ENCODE results near the gene FOXE1. TPM values are rescaled to one million over a fixed set of nuclear protein-coding genes. Genes with fewer than 3 reads are reported as not detected.

Gene FOXE1
- total and polyA plus RNA-seq, 7 experiments from 2014 or later, result 0.05 TPM; not detected in 6

DNA sequence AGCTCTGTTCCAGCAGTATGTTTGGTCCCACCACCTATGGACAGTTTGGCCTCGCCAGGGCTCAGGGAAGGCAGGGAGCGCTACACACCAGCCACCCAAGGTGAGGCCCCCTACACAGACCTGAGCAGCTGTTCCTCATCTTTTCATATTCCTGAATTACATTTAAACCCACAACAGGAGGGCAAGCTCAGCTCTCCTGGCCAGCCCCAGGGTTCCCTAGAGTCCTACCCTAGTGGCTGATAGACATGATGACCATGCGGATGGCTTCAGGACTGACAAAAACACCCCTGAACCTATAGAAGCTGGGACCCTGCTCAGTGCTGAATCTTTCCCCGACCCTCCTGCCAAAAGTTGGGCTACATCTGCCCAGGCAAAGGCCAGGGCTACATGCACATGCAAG, 6.7 kb upstream of the FOXE1 start:
- Histone ChIP-seq H3K4me1 (ENCODE audit: control insufficient read depth in 2 of 2, insufficient read depth in 2 of 2, low read length in 2 of 2) (peaks cover 0 to 8% of the 10 kb centered on the region in 2 donors), H3K36me3 (ENCODE audit: control insufficient read depth in 2 of 3, insufficient read depth in 3 of 3, low read length in 3 of 3) (no peaks in the 10 kb centered on the region), H3K9me3 (ENCODE audit: control insufficient read depth in 2 of 3, low read length in 3 of 3) (no peaks in the 10 kb centered on the region), H3K27ac (ENCODE audit: low read depth, low read length) (no peak overlapping the region), H3K27me3 (ENCODE audit: control insufficient read depth in 2 of 2, insufficient read depth in 2 of 2, low read length in 2 of 2) (peaks cover 4 to 25% of the 10 kb centered on the region in 2 donors), H3K4me3 (ENCODE audit: low read length) (no peak overlapping the region)
- H3K9me3 Mint-ChIP-seq, result peaks cover 0 to 15% (median 3%) of the 10 kb centered on the region in 11 donors
- POLR2A ChIA-PET, result interaction anchor here (1.9 kb wide), 1 partner anchor 11 kb away, joined by 6 read pairs; no protein-coding TSS in a partner anchor
- peaks cover 4 to 23% (median 16%) of the 10 kb centered on the region in 7 donors for H3K4me1 Mint-ChIP-seq
- no peak overlapping the region for H3K27ac Mint-ChIP-seq
- DNase-seq, result no peak
- no peak overlapping the region for H3K4me3 Mint-ChIP-seq
- peaks cover 75 to 84% (median 80%) of the 10 kb centered on the region in 5 donors for H3K27me3 Mint-ChIP-seq
- CTCF ChIA-PET, result interaction anchor here (1.5 kb wide), 1 partner anchor 55 kb away, joined by 5 read pairs; no protein-coding TSS in a partner anchor
- H3K36me3 Mint-ChIP-seq, result peaks cover 0 to 4% (median 0%) of the 10 kb centered on the region in 5 donors
- ATAC-seq, result no peak
- intact Hi-C loops (cut with micrococcal nuclease), result no loop called here

DNA sequence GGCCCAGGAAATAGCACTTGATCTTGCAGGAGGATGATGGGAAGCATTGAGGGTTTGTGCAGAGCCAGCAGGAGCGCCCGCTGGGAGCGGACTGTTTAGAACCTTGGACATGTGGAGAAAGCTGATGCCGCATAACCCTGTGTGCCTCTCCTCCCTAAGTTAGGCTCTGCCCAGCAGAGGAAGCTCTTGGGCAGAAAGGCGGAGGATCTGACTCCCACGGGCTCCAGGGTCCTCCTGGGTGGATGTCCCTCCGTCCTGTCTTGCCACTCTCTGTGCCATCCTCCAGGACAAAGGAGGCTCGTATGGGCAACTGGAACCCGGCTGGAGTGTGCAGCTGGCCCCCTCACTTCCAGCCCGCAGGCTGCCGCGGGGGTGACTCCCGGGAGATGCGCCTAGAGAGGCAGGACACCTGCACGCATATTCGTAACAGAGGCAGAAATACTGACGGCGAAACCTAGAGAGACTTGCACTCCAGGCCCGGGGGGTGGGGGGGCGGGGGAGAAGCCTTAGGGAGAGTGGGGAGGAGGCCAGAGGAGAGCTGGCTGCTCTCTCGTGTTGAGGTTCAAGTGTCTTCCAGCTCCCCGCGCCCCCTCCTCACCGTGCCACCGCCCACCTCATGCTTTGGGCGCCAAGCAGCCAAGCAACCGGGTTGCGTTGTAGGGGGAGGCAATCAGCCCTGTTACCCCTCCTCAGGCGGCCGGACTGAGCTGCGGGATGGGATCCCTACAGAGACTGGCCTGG, 5.4 kb upstream of the FOXE1 start:
- H3K4me3 ChIP-seq (ENCODE audit: low read length), result no peak overlapping the region
- H3K4me1 ChIP-seq (ENCODE audit: control insufficient read depth in 2 of 2, insufficient read depth in 2 of 2, low read length in 2 of 2), result peaks cover 5 to 14% of the 10 kb centered on the region in 2 donors
- intact Hi-C loops (cut with micrococcal nuclease), result no loop called here
- POLR2A ChIA-PET, result interaction anchor here (1.9 kb wide), 1 partner anchor 10 kb away, joined by 6 read pairs; no protein-coding TSS in a partner anchor
- peaks cover 4 to 34% of the 10 kb centered on the region in 2 donors for H3K27me3 ChIP-seq (ENCODE audit: control insufficient read depth in 2 of 2, insufficient read depth in 2 of 2, low read length in 2 of 2)
- DNase-seq, result no peak
- H3K9me3 ChIP-seq (ENCODE audit: control insufficient read depth in 2 of 3, low read length in 3 of 3), result no peaks in the 10 kb centered on the region
- Mint-ChIP-seq H3K4me1 (peaks cover 4 to 28% (median 22%) of the 10 kb centered on the region in 7 donors), H3K4me3 (peak overlapping the region in 6 of 10 donors; percentile 29 to 81 (median 74)), H3K36me3 (peaks cover 0 to 4% (median 0%) of the 10 kb centered on the region in 5 donors), H3K27ac (peak overlapping the region in 1 of 9 donors; percentile 5), H3K27me3 (peaks cover 72 to 89% (median 78%) of the 10 kb centered on the region in 5 donors), H3K9me3 (peaks cover 0 to 18% (median 3%) of the 10 kb centered on the region in 11 donors)
- CTCF ChIA-PET, result interaction anchor here (0.6 to 1.0 kb wide), 4 partner anchors 15 to 180 kb away, joined by 3 to 6 read pairs (median 3); no protein-coding TSS in a partner anchor
- no peak for ATAC-seq
- H3K36me3 ChIP-seq (ENCODE audit: control insufficient read depth in 2 of 3, insufficient read depth in 3 of 3, low read length in 3 of 3), result no peaks in the 10 kb centered on the region
- no peak overlapping the region for H3K27ac ChIP-seq (ENCODE audit: low read depth, low read length)

DNA sequence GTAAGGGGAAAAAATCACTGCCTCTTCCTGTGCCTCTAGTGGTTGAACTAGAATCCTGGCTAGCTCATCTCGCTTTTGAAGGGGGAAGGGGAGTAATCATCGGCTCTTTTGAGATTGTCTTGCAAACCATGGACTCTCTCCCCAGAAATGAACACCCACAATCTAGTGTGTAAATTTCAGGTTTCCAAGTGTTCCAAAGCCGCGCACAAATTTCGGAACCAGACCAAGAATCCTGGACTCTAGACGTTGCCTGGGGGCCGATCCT, 4.9 kb upstream of the FOXE1 start:
- Histone ChIP-seq H3K4me3 (ENCODE audit: low read length) (no peak overlapping the region), H3K4me1 (ENCODE audit: control insufficient read depth in 2 of 2, insufficient read depth in 2 of 2, low read length in 2 of 2) (peaks cover 5 to 15% of the 10 kb centered on the region in 2 donors), H3K9me3 (ENCODE audit: control insufficient read depth in 2 of 3, low read length in 3 of 3) (no peaks in the 10 kb centered on the region), H3K27ac (ENCODE audit: low read depth, low read length) (no peak overlapping the region), H3K27me3 (ENCODE audit: control insufficient read depth in 2 of 2, insufficient read depth in 2 of 2, low read length in 2 of 2) (peaks cover 4 to 34% of the 10 kb centered on the region in 2 donors), H3K36me3 (ENCODE audit: control insufficient read depth in 2 of 3, insufficient read depth in 3 of 3, low read length in 3 of 3) (no peaks in the 10 kb centered on the region)
- DNase-seq (no peak), ATAC-seq (no peak)
- H3K4me1 Mint-ChIP-seq, result peaks cover 4 to 28% (median 22%) of the 10 kb centered on the region in 7 donors
- CTCF ChIA-PET, result no interaction called here
- intact Hi-C loops (cut with micrococcal nuclease), result no loop called here
- H3K36me3 Mint-ChIP-seq, result peaks cover 0 to 4% (median 0%) of the 10 kb centered on the region in 5 donors
- peaks cover 68 to 87% (median 73%) of the 10 kb centered on the region in 5 donors for H3K27me3 Mint-ChIP-seq
- peaks cover 0 to 16% (median 3%) of the 10 kb centered on the region in 11 donors for H3K9me3 Mint-ChIP-seq
- POLR2A ChIA-PET, result no interaction called here
- no peak overlapping the region for H3K27ac Mint-ChIP-seq
- peak overlapping the region in 8 of 10 donors; percentile 29 to 81 (median 74) for H3K4me3 Mint-ChIP-seq

DNA sequence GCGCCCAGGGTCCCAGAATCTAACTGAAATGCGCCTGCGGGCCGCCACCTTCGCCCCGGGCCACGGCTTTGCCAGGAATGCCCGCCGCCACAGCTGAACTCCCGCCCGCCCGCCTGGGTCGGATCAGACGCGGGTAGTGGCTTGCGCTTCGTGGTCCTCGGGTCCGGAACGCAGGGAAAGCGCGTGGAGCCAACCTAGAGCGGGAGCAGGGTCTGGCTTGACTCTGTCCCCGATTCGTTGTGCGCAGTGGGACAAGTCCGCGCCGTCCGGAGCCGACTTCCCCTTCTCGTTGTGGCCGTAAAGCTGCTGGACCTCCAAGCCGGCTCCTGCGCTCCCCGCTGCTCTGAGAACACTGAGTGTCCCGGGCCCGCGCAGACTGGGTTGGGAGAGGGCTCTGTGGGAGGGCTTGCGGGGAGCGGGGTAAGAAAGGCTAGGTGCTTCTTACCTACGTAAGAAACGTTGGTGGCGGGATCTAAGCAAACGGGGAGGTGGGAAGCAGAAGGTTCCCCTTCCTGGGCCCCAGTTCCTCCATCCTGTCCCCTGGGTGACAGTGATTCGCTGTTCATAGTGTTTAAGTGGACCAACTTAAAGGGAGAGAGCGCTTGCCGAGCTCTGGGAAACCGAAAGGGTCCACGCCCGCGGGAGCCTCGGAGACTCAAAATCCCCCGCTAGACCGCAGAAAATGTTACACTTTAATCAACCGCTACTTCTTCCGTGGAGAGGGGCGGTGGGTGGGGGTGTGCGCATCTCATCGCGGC, 4.4 kb upstream of the FOXE1 start:
- Histone ChIP-seq H3K36me3 (ENCODE audit: control insufficient read depth in 2 of 3, insufficient read depth in 3 of 3, low read length in 3 of 3) (no peaks in the 10 kb centered on the region), H3K27ac (ENCODE audit: low read depth, low read length) (no peak overlapping the region), H3K4me3 (ENCODE audit: low read length) (peak overlapping the region; percentile 35), H3K27me3 (ENCODE audit: control insufficient read depth in 2 of 2, insufficient read depth in 2 of 2, low read length in 2 of 2) (peaks cover 4 to 34% of the 10 kb centered on the region in 2 donors), H3K9me3 (ENCODE audit: control insufficient read depth in 2 of 3, low read length in 3 of 3) (no peaks in the 10 kb centered on the region), H3K4me1 (ENCODE audit: control insufficient read depth in 2 of 2, insufficient read depth in 2 of 2, low read length in 2 of 2) (peaks cover 5 to 16% of the 10 kb centered on the region in 2 donors)
- peak; percentile 45 for ATAC-seq
- peaks cover 0 to 16% (median 3%) of the 10 kb centered on the region in 11 donors for H3K9me3 Mint-ChIP-seq
- intact Hi-C loops (cut with micrococcal nuclease), result no loop called here
- peaks cover 4 to 28% (median 22%) of the 10 kb centered on the region in 7 donors for H3K4me1 Mint-ChIP-seq
- peaks cover 0 to 4% (median 0%) of the 10 kb centered on the region in 5 donors for H3K36me3 Mint-ChIP-seq
- peak in 2 of 9 donors; percentile 21 to 37 for DNase-seq
- peak overlapping the region in 1 of 9 donors; percentile 29 for H3K27ac Mint-ChIP-seq
- CTCF ChIA-PET, result no interaction called here
- H3K27me3 Mint-ChIP-seq, result peaks cover 63 to 85% (median 69%) of the 10 kb centered on the region in 5 donors
- peak overlapping the region; percentile 73 to 82 (median 78) for H3K4me3 Mint-ChIP-seq
- POLR2A ChIA-PET, result no interaction called here

DNA sequence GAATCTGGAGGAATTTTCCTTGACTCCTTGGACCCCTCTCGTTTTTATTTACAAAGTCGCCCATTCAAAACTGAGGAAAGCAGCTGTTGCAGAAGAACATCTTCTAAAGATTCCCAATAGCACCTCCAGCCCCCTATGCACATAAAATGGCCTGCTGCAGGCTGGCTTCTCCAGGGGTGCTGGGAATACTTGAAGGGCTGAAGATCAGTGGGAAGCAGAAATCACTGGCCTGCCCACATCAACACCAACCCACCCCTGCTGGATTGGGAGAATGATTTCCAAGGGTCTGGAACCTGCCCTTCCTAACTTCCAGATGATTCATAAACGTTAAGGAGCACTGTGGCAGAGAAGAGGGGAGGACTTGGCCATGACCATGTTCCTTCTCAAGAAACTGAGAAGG, 3.0 kb upstream of the FOXE1 start:
- Histone ChIP-seq H3K9me3 (ENCODE audit: control insufficient read depth in 2 of 3, low read length in 3 of 3) (no peaks in the 10 kb centered on the region), H3K27ac (ENCODE audit: low read depth, low read length) (no peak overlapping the region), H3K4me3 (ENCODE audit: low read length) (no peak overlapping the region), H3K27me3 (ENCODE audit: control insufficient read depth in 2 of 2, insufficient read depth in 2 of 2, low read length in 2 of 2) (peaks cover 4 to 36% of the 10 kb centered on the region in 2 donors), H3K4me1 (ENCODE audit: control insufficient read depth in 2 of 2, insufficient read depth in 2 of 2, low read length in 2 of 2) (peaks cover 5 to 16% of the 10 kb centered on the region in 2 donors), H3K36me3 (ENCODE audit: control insufficient read depth in 2 of 3, insufficient read depth in 3 of 3, low read length in 3 of 3) (no peaks in the 10 kb centered on the region)
- intact Hi-C loops (cut with micrococcal nuclease), result loop anchor here (5.0 kb wide), 3 partner anchors 48 to 153 kb away; partner anchors contain the start of gene XPA (in 1 of the 2)
- Mint-ChIP-seq H3K9me3 (peaks cover 0 to 17% (median 3%) of the 10 kb centered on the region in 11 donors), H3K4me1 (peaks cover 6 to 33% (median 22%) of the 10 kb centered on the region in 7 donors), H3K36me3 (peaks cover 0 to 4% (median 0%) of the 10 kb centered on the region in 5 donors), H3K27ac (no peak overlapping the region), H3K4me3 (peak overlapping the region in 2 of 10 donors; percentile 73 to 81), H3K27me3 (peaks cover 63 to 86% (median 71%) of the 10 kb centered on the region in 5 donors)
- no peak for DNase-seq
- ChIA-PET CTCF (no interaction called here), POLR2A (no interaction called here)
- no peak for ATAC-seq

DNA sequence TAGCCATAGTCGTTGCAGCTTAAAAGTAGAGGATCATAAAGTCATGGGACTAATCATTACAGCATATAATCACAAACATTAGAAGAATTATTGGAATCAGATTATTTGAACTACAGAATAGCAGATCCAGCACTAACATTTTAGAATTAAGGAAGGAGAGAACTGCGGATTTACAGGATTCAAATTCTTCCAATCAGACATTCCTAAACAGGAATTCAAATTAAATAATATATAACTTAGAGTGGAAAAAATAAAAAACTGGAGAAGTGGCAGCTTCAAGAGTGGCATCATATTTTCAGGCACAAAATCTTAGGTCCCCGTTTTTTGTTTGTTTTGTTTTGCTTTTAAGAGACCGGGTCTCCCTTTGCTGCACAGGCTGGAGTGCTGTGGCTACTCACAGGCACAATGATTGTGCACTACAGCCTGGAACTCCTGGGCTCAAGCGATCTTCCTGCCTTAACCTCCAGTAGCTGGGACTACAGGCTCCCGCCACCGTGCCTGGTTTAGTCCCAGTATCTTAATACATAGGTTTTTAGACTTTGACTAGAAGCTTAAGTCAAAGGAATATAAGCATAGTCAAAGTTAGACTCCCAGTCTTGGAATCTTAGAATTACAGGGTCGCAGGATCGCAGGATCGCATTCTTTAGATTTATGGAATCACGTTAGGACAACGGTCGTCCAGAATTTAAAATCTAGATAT, 2.1 kb upstream of the FOXE1 start:
- Histone ChIP-seq H3K36me3 (ENCODE audit: control insufficient read depth in 2 of 3, insufficient read depth in 3 of 3, low read length in 3 of 3) (no peaks in the 10 kb centered on the region), H3K4me1 (ENCODE audit: control insufficient read depth in 2 of 2, insufficient read depth in 2 of 2, low read length in 2 of 2) (peaks cover 5 to 16% of the 10 kb centered on the region in 2 donors), H3K27ac (ENCODE audit: low read depth, low read length) (no peak overlapping the region), H3K9me3 (ENCODE audit: control insufficient read depth in 2 of 3, low read length in 3 of 3) (no peaks in the 10 kb centered on the region), H3K4me3 (ENCODE audit: low read length) (no peak overlapping the region), H3K27me3 (ENCODE audit: control insufficient read depth in 2 of 2, insufficient read depth in 2 of 2, low read length in 2 of 2) (peaks cover 9 to 40% of the 10 kb centered on the region in 2 donors)
- ATAC-seq (no peak), DNase-seq (no peak)
- peaks cover 6 to 39% (median 22%) of the 10 kb centered on the region in 7 donors for H3K4me1 Mint-ChIP-seq
- peaks cover 0 to 5% (median 0%) of the 10 kb centered on the region in 5 donors for H3K36me3 Mint-ChIP-seq
- intact Hi-C loops (cut with micrococcal nuclease), result loop anchor here (5.0 kb wide), 3 partner anchors 49 to 154 kb away; partner anchors contain the start of gene XPA (in 1 of the 2)
- peaks cover 63 to 86% (median 72%) of the 10 kb centered on the region in 5 donors for H3K27me3 Mint-ChIP-seq
- ChIA-PET POLR2A (interaction anchor here (0.9 kb wide), 1 partner anchor 71 kb away, joined by 3 read pairs; no protein-coding TSS in a partner anchor), CTCF (no interaction called here)
- H3K4me3 Mint-ChIP-seq, result no peak overlapping the region
- H3K27ac Mint-ChIP-seq, result no peak overlapping the region
- peaks cover 0 to 17% (median 3%) of the 10 kb centered on the region in 11 donors for H3K9me3 Mint-ChIP-seq
